Stimulated activated CD4-positive, alpha-beta T cell treated with anti-CD3 and anti-CD28 coated beads, Interleukin-4, amount 100 ng/mL, for 4 hours (primary cell): ENCODE data around the gene GRAMD1B.

Experiments
- DNase-seq, 2 experiments: peaks; one replicate each; pipeline ENCODE4 v3.0.0-alpha.2; 2020

The GRAMD1B gene

DNA sequence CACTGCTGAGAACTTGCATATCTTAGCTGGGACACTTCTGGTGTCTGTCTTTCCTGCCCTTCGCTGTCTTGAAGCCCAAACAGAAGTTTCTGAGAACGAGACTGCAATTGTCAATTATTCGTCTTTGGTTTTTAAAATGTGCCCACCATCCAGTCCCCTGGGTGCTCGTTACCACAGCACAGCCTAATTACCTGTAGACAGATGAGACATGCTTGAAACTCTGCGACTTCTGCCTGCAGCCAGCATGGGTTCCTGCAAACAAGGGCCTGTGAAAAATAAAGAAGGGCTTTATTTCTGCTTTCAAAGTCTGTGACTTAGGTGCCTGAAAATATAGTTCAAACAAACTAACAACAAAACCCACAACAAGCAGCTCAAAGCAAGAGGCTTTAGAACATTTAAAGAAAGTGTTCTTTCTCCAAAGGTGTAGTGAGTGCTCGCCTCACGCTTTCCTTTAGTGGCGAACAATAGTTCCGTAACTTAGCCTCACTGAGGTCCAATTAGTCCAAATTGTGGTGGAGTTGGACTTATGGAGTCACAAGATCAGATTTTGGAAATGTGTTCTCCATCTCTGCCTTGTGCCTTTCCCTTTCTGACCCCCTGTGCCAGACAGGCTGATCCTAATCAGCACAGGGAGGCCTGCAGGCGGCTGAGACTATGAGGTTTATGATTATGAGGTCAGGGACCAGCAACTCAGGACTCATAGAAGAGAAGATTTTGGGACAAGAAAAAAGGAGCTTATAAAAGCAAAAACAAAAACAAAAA, 20.4 kb upstream of the GRAMD1B start:
- no peak for DNase-seq

DNA sequence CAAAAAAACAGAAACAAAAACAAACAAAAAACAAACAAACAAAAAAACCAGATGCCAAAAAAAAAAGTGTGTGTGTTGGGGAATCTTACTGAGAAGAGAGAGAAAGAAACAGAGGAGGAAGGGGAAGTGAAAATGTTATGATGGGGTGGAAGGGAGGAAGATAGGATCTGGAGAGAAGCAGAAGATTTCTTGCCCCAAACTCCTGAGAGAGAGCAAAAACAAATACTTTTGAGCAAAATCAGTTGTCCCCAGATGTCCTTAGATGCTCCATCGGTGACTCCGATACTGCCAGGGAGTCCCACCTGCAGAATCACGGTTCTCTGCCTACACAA, 19.9 kb upstream of the GRAMD1B start:
- DNase-seq, result no peak

DNA sequence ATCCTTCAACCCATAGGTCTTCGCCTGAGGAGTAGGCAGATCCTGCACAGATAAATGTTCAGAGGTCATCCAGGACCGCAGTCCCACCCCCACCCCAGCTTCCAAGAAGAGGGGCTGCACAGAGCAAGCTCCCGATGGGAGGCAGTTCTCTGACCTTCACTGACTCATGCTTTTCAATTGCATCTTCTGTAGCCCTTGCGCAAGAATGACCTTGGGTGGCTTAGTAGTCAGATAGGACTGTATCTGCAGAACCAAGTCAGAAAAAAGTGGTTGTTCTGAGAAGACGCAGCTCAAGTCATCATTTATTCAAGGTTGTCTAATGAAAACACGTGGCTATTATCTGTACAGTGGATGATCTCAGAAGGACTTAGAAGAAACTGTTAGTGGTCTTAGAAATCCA, 16.4 kb upstream of the GRAMD1B start:
- DNase-seq, result no peak

DNA sequence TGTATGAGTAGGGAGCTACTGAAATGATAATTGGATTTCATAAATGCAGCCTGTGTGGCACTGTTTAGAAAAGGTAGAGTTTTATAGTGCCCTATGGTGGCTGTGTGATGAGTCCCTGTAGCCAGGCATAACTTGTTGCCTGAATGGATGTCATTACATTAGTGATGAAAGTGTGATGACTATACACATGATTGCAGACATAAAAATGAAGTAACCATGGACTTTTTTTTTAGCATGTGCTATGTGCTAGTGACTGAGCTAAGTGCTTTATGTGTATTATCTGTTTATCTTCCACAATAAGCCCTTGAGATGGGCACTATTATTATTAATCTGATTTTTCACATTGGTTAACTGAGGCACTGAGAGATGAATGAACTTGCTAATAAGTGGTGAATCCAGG, 13.5 kb upstream of the GRAMD1B start:
- DNase-seq, result no peak

DNA sequence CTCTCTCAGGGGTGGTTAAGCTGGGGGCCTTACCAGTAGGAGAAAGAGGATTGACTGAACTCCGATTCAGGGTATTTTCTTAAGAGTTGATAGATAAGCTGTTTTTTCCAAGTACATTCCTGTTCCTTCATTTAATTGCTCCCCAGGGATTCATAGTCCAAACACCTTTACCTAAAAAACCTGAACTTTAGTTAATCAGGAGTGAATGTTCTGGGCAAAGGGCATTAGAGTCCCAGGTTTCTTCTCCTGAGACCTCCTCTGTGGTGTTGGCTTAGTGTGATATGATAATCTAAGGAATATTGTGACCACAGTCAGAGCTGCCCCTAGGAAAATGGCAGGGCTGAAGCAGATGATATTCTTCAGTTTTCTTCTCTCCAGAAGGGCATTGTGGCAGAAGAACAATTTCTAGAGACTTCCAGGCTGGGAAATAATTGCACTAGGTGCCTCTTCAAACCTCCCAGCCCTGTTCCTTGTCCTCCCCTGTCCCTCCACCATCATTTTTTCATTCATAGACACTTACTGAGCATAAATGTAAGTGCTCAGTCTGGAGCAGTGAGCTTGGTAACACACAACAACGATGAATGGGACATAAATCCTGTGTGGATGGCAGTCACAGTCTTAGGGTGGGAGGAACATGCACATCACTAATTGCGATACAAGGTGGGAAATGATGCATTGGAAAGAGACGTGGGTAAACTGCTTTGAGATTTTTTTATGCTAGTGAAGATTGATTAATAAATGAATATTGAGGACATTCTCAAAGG, 11.5 kb upstream of the GRAMD1B start:
- DNase-seq, result no peak

DNA sequence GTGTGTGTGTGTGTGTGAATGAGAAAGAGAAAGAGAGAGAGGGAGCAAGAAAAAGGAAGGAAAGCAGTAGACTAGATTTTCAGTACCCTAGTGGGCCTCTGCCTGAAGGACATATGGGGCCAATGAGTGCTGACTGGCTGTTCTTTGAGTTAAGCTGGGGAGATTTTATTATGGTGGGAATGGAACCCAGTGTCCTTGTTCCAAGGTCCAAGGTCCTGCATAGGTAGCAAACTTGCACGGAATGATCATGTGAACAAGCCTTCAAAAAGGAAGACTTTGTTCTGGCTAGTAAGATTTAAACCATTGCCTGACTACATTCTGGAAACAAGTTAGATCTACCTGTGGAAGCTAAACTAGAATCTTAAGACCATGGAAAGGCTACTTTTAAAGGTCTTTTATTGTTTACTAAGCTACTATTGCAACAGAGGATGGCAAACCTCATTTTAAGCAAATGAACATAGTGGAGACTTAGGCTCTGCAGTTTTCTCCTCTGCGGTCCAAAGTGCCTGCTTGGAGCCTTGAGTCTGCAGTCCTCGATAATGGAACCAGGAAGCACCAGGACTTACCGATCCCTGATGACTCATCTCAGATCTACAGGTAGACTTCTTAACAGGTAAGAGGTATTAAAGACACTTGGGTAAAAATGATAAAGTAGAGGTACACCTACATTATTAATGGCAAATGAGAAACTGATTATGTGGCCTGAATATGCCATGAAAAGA, 10.2 kb upstream of the GRAMD1B start:
- no peak for DNase-seq

DNA sequence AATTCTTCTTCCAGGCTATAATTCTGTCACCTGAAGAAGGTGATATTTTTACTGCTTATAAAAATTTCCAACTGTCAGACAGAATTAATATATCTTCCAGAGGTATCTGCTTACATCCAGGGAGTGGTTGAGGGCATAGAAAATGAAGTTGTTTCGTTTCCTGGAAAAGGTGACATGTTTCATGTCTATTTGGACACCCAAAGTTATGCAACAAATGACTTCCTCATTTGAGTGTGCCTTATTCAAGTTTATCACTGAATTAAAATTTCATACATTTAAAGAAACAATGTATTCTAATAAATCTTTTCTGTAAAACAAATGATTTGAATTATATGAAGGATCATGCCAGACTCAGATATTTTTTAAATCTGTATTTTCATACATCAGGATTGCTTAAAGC, 8.5 kb upstream of the GRAMD1B start:
- DNase-seq, result no peak

DNA sequence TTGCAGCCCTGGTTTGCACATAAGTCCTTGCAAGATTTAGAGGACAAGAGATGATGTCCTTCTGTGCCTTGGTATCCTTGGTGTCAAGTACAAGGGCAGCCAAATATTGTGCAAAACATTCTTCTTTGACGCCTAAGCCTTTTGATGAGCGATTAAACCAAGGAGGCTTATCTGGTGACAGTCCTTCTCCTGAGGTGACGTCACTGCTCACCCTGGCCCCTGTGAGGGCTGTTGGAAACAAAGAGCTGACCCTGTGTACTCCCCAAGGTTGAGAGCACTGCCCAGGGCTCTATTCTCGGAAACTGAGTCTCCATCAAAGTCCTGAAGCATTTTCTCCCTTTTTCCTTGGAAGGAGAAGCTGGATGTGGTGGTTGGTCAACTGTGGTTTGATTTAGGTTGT, 4.7 kb upstream of the GRAMD1B start:
- no peak for DNase-seq

DNA sequence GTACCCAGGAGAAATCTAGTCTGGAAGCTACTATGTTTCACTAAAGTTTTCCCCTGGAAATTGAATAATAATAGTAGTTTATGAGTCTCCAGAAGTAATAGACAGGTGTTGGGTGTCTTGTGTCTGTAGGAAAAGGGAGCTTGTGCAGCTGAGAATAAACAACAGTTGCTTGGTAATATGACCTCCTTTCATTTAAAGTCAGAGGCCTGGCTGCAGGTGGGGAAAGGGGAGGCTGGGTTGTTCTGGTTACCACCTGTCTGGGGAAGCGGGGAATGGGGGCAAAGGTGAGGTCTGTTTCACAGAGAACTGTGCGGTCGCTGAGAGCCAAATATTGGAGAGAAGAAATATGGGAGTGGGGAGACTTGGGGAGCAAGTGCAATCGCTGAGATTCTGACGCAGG, 3.3 kb upstream of the GRAMD1B start:
- no peak for DNase-seq

DNA sequence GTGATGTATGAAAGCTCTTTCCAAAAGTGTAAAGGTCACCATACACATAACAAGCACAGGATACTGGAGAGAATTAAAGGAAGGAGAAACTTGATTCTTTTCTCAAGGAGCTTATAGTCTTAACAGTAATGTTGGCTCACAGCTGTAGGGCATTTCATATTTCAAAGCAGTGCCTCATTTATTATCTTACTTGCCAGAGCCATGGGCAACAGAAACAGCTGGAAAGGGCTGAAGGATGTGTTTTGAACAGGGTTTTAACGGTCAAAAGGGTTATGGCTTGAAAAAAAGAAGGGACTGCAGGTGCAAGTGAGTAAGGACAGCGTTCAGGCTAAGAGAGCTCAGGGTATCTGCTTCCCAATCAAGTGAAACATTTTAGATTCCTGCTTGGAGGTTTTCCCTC, 2.7 kb upstream of the GRAMD1B start:
- no peak for DNase-seq

DNA sequence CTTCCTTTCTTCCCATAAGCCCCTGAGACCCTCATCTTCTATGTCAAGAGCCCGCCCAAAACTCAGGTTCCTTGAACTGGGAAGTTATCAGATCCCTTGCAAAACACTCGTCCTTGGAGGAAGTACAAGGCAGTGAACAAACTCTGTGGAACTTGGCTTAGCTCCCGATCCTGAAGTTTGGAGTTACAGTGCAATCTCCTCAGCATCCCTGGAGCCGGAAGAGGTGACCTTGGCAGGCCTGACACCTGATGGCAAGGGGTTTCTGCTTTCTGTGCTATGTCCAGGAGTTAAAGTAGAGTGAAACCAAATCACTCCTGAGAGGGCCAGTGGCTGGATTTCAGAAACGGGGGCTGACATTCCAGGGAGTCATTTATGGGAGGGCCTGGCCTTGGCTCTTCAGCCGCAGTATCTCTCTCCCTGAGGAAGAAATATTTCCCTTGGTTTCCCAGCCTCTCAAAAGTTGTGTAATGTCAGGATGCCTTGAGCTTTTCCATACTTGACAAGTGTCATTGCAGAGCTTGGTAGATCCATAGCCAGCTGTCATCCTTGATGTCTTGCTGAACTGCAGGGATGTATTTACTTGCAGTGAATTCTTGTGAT, 1.9 kb upstream of the GRAMD1B start:
- DNase-seq, result no peak

DNA sequence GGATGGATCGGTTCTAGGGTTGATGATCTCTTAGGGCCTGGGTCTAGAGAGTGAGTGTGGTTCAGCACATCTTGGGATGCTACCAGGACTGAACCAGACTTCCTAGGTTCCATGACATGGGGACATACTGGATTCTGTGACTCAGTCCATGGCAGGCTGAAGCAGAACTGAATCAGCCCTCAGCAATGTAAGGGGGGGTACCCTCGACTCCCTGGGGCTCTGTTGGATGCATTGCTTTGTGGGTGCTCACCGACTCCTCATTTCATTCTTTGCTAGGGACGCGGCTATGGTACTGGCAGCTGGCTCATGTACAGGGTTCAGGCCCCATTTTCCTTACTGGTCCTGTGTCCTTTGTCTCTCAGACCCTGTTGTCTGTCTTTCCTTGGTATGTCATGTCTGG, 733 bp upstream of the GRAMD1B start:
- DNase-seq, result no peak

DNA sequence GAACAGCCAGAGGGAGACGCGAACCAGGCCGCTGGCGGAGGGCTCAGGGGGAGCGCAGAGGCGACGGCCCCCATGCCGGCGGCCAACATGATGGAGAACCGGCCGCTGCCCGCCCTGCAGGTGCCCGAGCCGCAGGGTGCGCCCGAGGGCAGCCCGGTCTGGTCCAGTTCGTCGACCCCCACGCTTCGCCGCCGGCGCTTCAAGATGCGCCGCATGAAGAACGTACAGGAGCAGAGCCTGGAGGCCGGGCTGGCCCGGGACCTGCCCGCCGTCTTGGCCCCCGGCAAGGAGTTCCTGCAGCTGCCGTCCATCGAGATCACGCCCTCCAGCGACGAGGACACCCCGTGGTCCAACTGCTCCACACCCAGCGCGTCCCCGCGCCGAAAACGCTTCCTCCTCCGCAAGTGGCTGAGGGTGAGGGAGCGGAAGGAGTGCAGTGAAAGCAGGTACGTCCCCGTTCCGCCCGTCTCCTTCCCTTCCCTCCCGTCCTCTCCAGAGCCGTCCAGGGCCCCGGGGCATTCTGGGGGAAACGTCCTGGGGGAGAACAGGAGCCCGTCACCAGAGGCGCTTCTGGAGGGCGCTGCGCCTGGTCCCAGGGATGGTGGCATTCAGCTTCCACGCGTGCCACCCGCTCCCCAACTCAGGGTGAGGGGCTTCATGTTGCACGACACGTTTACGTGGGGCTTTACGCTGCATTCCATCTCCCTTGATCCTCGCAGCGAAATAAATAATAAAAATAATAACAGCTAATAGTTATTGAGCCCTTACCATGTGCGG, 840 bp downstream of the GRAMD1B start:
- peak; percentile 34 to 46 for DNase-seq

DNA sequence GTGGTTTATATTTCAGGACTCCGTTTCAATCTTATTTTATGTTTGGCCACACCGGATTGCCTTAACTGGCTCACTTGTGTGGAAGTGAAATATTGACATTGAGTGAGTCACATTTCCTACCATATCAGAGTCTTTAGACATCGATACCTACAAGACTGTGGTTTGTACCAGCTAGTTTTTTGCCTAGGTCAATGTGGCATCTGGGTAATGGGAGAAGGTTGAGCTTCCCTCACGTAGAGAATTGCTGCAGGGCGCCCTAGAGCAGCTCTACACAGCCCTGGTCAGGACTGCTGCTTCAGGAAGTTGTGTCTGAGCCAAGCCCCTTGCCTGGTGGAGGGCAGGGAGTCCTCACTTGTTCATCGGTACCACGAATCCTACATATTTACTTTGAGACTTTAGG, 1.6 kb downstream of the GRAMD1B start:
- no peak for DNase-seq

DNA sequence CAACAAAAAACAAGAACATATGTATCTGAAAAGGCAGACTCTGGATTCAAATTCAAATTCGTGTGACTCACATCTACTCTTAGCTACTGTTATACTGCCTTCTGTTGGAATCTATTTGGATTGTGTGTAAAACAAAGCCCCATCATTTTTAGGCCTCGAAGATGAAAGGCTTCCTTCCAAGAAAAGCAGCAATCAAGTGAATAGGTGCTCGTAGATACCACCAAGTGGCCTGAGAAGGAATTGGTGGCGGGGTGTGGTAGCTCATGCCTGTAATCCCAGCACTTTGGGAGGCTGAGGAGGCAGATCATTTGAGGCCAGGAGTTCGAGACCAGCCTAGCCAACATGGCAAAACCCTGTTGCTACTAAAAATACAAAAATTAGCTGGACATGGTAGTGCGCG, 4.2 kb downstream of the GRAMD1B start:
- no peak for DNase-seq

DNA sequence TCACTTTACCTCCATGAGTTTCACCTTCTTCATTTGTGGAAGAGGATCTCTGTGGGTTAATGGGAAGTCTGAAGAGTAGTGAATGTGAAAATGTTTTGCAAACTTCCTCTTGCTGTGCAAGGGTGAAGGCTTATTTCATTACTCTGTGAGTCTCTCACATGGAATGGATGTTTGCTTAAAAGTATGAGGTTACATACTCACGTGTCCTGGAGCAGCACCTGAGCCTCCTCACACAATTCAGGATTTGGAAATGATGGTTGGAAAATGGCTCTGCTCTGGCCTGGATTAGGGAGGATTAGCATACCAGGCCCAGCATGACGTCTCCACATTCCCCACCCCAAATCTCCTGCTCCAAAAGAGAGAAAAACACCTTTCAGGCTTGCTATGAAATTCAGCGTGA, 4.8 kb downstream of the GRAMD1B start:
- DNase-seq, result no peak

DNA sequence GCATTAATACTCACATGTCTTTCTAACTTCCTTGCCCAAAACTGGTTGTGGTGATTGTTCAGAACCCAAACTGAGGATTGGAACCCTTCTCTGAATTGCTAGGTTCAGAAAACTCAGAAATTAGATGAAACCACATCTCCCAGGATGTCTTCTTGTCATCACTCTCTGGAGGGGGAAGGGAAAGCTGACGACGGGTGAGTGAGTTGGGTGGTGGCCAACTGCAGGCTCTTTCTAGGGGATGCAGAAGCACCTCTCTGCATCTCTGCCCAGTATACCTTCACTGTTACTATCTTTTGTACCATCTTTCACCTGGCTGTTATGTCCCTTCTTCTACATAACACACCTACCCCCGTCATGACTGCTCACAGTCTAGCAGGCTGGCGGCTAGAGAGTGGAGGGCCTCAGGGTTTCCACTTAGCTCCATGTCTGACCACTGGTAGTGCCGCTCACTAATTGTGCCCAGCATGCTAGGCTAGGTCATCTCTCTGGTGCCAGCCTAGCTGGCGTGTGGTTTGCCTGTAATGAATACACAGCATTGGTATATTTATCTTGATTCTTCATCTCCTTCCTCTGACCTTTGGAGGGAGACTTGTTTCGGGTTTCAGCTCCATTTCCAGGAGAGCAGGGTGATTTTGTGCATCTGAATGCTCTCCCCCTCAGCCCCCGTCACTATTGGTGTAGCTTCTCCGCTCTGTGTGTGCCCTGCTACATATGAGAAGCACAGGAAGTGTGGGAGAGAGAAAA, 7.3 kb downstream of the GRAMD1B start:
- DNase-seq, result no peak

DNA sequence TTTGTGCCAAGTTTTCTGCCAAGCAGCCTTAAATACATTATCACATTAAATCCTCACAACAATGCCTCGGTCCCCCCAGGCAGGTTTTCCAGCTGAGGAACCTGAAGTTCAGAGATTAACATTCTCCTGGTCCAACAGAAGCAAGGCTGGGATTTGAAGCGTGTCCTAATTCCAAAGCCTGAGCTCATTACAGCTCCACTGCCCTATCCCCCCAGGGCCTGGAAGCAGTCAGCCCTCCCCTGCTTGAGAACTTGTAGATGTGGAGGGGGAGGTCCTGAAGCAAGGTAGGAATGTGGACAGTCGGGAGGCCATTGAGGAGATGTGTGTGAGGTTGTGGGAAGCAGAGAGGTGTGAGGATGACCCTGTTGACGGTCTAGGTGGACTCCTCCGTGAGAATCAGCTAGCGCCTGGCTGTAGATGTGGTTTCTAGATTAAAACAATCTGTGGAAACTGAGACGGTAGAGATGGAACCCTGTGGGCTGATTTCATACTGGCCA, 8.1 kb downstream of the GRAMD1B start:
- DNase-seq, result no peak

DNA sequence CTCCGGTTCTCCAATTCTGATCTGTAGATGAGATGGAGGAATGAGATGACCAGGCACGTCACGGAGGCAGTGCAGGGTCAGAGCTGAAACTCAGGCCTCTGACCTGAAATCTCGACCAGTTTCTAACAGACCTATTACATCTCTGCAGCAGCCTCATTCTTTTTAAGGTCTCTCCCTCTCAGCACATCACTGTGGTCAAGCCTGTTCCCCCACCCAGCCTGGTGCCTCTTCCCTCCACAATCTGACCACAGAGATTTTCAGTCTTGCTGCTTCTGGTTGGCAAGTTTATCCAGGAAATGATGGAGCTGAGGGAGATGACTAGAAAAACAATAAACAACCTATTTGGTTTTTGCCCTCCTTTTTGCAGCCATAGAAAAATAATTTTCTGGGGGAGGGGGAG, 9.5 kb downstream of the GRAMD1B start:
- DNase-seq, result no peak

DNA sequence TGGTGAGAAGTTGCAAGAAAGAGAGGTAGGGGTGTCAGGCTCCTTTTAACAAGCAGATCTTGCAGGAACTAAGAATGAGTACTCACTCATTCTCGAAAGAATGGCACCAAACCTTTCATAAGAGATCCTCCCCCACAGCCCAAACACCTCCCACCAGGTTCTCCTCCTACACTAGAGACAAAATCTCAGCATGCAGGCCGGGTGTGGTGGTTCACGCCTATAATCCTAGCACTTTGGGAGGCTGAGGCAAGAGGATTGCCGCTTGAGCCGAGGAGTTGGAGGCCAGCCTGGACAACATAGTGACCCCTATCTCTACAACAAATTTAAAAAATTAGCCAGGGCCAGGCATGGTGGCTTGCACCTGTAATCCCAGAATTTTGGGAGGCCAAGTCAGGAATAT, 11.1 kb downstream of the GRAMD1B start:
- no peak for DNase-seq

DNA sequence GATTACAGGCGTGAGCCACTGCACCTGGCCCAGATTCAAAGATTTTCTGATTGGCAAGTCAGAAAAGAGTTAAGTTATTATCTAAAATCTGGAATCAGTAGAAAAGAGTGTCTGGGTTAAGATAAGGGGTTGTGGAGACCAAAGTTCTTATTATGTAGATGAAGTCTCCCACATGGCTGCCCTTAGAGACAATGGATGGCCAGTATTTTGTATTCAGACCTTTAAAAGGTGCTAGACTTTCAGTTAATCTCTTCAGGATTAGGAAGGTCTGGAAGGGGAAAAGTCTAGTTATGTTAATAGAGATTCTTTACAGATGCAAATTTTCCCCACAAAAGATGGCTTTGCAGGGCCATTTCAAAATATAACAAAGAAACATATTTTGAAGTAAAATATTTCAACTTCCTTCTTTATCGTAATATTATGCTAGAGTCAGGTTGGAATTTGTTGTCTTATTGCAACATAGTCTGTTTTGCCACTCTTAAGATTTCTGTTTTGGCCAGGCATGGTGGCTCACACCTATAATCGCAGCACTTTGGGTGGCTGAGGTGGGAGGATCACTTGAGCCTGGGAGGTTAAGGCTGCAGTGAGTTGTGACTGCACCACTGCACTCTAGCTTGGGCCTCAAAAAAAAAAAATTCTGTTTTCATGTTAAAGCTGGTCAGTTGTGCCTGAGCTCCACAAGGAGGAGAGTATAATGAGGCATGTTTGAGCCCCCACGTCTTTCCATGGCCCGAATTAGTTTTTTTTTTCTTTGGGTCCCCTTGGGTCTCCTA, 14.0 kb downstream of the GRAMD1B start:
- no peak for DNase-seq
